NCI-H187 (cell line): Measurements from ENCODE around the gene HPGD.

Experiments
- DNase-seq, 2 experiments: peaks; one replicate each; lab custom pipeline; 2025; lab: John Stamatoyannopoulos, UW

Gene HPGD

GRCh38 chr4:174474457-174475075, 47.7 kb downstream of the HPGD start:
- DNase-seq: no peak

DNA sequence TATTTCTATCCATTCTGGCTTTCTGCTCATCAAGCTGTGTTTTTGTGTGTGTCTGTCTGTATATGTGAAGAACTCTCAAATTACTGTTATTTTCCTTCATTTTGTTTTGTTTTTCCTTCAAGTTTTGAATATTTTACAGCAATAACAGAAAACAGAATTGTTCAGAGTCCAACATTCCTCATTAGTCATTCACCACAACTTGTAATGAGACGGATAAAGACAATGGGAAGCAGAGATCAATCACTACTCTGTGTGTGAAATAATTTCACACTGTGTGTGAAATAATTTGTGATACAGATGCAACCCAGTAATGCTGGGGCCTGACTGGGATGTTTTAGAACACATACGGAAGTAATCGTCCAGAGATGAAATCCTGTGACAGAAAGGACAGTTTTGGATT, 55.2 kb downstream of the HPGD start:
- no peak for DNase-seq

- DNase-seq: no peak
Measured at GRCh38 chr4:174464949-174465348, 57.3 kb downstream of the HPGD start.

DNA sequence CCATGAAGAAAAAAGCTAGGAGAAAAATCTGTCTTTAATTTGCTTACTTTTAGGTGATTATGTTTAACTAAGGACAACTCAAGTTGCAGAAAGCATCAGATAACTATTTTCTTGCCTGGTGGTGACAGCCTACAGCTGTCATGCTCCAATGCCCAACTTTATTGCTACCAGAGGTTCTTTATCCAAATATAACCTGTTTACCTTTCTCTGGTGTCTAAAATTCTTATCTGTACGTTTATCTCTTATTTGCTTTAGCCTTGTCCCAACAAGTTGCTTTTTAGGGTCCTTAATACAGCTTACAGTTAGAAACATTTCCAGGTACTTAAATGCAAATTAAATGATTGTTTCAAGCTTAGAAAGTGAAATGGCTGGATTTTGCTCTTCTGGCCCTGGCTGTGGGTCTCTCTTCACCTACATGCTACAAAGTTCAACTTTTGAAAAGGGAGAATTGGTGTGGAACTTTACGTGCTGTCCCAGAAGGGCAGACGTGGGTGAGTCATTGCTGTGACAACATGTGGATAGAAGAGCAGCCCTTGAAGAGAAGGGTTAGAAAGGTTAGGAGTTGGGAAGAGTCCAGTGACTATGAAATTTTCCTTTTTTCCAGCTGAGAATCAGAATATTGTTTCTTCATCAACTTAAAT, 60.7 kb downstream of the HPGD start:
- DNase-seq: no peak

DNA sequence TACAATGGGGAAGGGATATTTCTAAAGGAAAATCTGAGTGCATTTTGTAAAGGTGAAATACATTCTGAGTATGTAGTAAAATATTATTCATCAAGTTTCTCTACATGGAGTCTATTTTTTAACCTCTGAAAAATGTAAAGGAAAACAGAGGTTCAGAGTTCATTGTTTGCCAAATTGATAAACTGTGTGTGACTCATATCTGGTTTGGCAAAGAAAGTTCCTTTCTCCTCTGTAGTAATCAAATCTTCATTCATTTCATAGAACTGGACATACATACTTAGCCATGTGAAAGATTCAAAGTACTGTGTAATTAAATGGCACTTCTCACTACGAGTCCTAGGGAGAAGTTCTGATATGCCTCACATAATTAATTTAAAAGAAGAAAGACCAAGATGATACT, 61.6 kb downstream of the HPGD start:
- DNase-seq: no peak

- DNase-seq: no peak
Measured at GRCh38 chr4:174457468-174457867, 64.8 kb downstream of the HPGD start.

GRCh38 chr4:174454815-174455473, 67.3 kb downstream of the HPGD start:
- DNase-seq: no peak

GRCh38 chr4:174451718-174452296, 70.5 kb downstream of the HPGD start:
- DNase-seq: no peak

DNA sequence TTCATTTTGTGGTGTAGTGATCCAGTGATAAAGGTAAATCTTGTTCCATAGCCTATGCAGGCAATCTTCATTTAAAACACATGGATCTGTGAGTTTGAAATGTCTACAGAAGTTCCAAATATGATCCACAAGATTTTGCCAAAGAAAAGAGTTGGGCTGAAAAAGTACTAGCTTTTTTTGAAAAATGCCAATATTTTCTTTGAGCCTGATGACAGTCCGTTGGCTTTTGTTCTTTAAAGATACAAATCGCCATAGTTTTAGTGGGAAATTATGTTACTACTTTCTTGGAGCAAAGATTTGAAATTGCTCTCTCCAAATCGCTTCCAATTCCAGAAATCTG, 71.5 kb downstream of the HPGD start:
- no peak for DNase-seq

DNA sequence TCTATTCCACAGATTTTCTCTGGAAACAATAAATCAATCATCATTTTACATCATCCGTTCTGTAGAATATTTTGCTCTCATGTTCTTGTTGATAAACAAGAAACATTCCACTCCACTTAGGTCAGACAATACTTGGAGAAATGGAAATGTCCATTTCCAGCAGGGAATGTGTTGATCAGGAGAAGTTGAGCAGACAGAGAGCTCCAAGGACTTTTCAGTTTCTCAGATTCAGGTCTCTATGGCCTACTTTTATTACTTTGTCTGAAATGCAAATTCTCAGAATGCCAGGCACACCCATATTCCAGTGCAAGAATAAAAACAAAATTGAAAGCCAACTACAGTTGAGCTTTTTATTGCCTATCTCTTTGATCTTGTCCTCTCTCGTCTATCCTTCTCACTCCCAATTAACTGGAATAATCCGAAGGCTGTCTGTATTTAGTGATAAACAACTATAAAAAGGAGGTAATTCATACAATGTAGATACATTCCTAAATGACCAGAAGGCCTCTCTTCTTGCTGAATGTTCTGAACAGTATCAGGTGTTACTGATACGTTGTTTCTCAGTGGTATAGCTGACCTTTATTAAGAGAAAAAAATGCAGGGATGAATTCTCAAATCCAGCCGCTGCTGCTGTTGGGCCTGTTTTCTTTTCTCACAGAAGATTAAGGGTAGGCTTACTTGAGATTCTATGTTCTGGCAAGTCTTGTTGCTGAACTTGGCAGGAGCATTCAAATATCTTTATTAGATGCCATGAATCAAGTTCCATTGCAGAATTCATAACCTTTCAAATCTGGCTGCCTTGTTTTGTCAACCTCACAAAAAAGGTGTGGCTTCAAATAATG, 72.1 kb downstream of the HPGD start:
- DNase-seq: no peak

DNA sequence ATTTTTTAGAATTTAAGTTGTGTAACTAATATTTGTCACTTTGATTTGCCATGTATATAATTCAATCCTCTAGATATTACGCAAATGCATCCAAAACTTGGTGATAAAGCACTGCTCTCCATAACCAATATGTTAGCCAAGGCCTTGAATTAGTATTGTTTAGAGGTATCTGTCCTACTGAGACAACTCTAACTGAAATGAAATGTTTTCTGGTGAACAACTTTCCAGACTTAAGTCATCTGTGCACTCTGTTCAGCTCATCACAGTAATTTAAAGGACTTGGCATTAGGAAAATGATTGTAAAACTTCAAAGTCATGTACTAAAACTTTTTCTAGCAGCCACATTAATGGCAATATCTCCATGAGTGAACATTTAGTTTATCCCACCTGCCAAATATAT, 73.1 kb downstream of the HPGD start:
- DNase-seq: no peak

GRCh38 chr4:174444390-174444789, 77.9 kb downstream of the HPGD start:
- DNase-seq: no peak
